Common myeloid progenitor, CD34-positive (primary cell): ENCODE results near the gene COL23A1.

ENCODE experiments used
- CTCF ChIA-PET: fragments of 350-600 bp; sonication (Branson Sonifier 250); formaldehyde crosslinking; loops from one replicate; lab custom pipeline; 2021; ENCODE audit warnings: antibody characterized with exemption; lab: Charles Lee
- POLR2A ChIA-PET: fragments of 350-600 bp; sonication (Branson Sonifier 250); formaldehyde crosslinking; loops from one replicate; lab custom pipeline; 2021; ENCODE audit warnings: antibody characterized with exemption; lab: Charles Lee
- DNase-seq, 3 donors: peaks; one replicate each; pipeline versions ENCODE4 v3.0.0 to v3.0.0-alpha.2; 2013
- H3K27ac ChIP-seq, 2 experiments: 1 replicate in 1 of 2; 2 replicates in 1 of 2; pipeline ENCODE4 v1.7.0; 2013; ENCODE audit warnings: inconsistent platforms in 2 of 2, low read length in 2 of 2, mild to moderate bottlenecking in 2 of 2, low read depth in 1 of 2, moderate library complexity in 1 of 2; ENCODE audit not compliant: severe bottlenecking in 2 of 2, insufficient read depth in 1 of 2, poor library complexity in 1 of 2
- H3K27me3 ChIP-seq, 5 experiments: replicated peaks in 2 of 5; 1 replicate in 3 of 5; 2 replicates in 2 of 5; pipeline versions ENCODE4 v1.6.1 to v1.7.0; 2013; ENCODE audit warnings: low read length in 4 of 5, mild to moderate bottlenecking in 2 of 5, moderate library complexity in 2 of 5, inconsistent platforms in 1 of 5; ENCODE audit not compliant: insufficient read depth in 5 of 5, control insufficient read depth in 4 of 5
- H3K36me3 ChIP-seq, 4 experiments: 1 replicate in 2 of 4; 2 replicates in 2 of 4; pipeline versions ENCODE4 v1.6.1 to v1.7.0; 2013; ENCODE audit warnings: low read length in 3 of 4, control low read depth in 1 of 4, mild to moderate bottlenecking in 1 of 4; ENCODE audit not compliant: control insufficient read depth in 4 of 4, insufficient read depth in 4 of 4
- H3K4me1 ChIP-seq, 4 experiments: 1 replicate in 3 of 4; 2 replicates in 1 of 4; pipeline versions ENCODE4 v1.6.1 to v1.7.1; 2013; ENCODE audit warnings: low read length in 3 of 4, mild to moderate bottlenecking in 3 of 4, control low read depth in 1 of 4, inconsistent platforms in 1 of 4, moderate library complexity in 1 of 4; ENCODE audit not compliant: control insufficient read depth in 4 of 4, insufficient read depth in 4 of 4; ENCODE audit errors: control extremely low read depth in 1 of 4
- H3K4me3 ChIP-seq, 7 experiments: 1 replicate in 4 of 7; 2 replicates in 3 of 7; pipeline versions ENCODE4 v1.5.1 to v1.7.0; 2013; ENCODE audit warnings: mild to moderate bottlenecking in 7 of 7, low read length in 6 of 7, moderate library complexity in 6 of 7, inconsistent platforms in 2 of 7, low read depth in 2 of 7, control low read depth in 1 of 7; ENCODE audit not compliant: insufficient read depth in 4 of 7, control insufficient read depth in 1 of 7; ENCODE audit errors: extremely low read depth in 1 of 7
- H3K9me3 ChIP-seq, 5 experiments: 1 replicate in 4 of 5; 2 replicates in 1 of 5; pipeline versions ENCODE4 v1.6.1 to v1.7.1; 2013; ENCODE audit warnings: low read length in 4 of 5, mild to moderate bottlenecking in 2 of 5, inconsistent platforms in 1 of 5, low read depth in 1 of 5, moderate library complexity in 1 of 5; ENCODE audit not compliant: control insufficient read depth in 4 of 5, insufficient read depth in 2 of 5; ENCODE audit errors: control extremely low read depth in 1 of 5
- WGBS: methylation state at CpG from one replicate; pipeline ENCODE4 v1.1.5; 2013; ENCODE audit not compliant: insufficient coverage; 5-methylcytosine and 5-hydroxymethylcytosine counted together

COL23A1 gene

DNA sequence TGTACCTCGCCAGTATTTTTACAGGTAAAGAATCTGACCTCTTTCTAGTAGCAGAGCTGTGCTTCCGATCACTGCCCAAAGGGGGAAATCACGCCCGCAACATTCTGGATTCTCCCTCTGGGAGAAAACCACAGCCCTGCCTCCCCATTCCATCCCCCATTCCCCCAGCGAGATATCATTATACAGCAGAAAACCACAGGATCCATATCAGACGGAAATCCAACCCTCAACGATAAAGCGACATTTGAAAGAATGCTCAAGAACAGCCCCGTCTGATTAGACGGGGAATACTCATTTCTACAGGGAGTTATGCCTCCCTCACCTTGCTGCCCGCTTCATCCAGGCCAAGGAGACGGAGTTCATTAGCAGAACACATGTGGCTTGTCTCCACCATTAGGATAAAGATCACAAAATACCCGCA, 172.8 kb downstream of the COL23A1 start:
- Histone ChIP-seq H3K27ac (no peak overlapping the region), H3K27me3 (peaks cover 0 to 9% (median 3%) of the 10 kb centered on the region in 5 experiments), H3K36me3 (no peaks in the 10 kb centered on the region), H3K9me3 (no peaks in the 10 kb centered on the region), H3K4me3 (peak overlapping the region in 1 of 7 experiments; percentile 61), H3K4me1 (peaks cover 0 to 17% (median 13%) of the 10 kb centered on the region in 4 experiments)
- ChIA-PET POLR2A (no interaction called here), CTCF (interaction anchor here (1.0 to 1.4 kb wide), 2 partner anchors 44 to 134 kb away, joined by 3 read pairs; no protein-coding TSS in a partner anchor)
- WGBS, result 7% methylated on average over 13 of the region's 13 CpGs
- peak; percentile 63 to 73 (median 68) for DNase-seq

DNA sequence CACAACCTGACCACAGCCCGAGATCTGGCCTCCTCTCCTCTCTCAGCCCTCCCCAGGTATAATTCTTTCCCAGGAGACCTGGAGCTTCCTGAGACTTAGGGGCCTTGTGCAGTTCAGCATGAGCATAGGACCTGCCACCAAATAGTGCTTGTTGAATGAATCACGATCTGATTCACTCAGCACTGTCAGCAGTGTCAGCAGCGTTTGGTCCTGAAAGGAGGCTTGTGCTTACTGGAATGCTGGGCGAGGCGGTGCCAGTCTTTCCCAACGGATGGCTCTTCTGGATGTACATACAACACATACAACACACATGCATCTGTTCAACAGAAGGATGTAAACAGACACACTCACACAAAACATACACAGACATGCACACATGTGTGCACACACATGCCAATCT, 173.3 kb downstream of the COL23A1 start:
- Histone ChIP-seq H3K4me1 (peaks cover 0 to 17% (median 13%) of the 10 kb centered on the region in 4 experiments), H3K4me3 (peak overlapping the region in 1 of 7 experiments; percentile 61), H3K27me3 (peaks cover 0 to 9% (median 3%) of the 10 kb centered on the region in 5 experiments), H3K9me3 (no peaks in the 10 kb centered on the region), H3K36me3 (no peaks in the 10 kb centered on the region), H3K27ac (no peak overlapping the region)
- CTCF ChIA-PET, result interaction anchor here (1.0 to 1.4 kb wide), 3 partner anchors 12 to 133 kb away, joined by 3 to 4 read pairs (median 3); no protein-coding TSS in a partner anchor
- POLR2A ChIA-PET, result no interaction called here
- peak in 1 of 3 donors; percentile 7 for DNase-seq
- 44% methylated on average over 3 of the region's 6 CpGs for WGBS

DNA sequence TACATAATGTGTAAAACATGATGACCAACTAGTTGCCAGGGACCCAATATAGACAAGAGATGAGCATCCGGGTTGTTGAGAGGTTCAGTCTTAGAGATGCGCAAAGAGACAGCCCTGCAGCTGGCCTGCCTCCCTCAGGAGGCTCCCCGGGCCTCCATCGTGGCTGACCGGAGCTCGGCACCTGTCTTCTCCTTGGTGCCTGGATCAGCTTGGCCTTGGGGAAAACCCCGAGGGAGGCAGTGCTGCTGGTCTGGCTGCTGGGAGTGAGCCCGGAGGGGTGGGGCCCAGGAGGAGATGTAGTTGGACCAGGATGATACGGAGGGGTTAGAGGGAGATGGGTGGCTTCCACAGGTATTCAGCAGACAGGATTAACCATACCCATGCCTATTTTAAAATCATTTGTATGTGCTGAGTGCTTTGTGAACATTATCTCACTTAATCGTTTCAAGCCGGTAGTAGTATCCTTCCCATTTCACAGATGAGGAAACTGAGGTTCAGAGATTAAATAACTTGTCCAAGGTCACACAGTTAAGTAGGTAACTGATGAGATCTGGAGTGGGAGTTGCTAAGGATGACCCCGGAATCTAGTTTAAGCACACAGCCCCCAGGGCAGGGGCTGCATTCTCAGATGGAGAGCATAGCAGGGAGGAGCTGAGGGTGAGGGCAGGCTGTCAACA, 173.8 kb downstream of the COL23A1 start:
- POLR2A ChIA-PET, result no interaction called here
- Histone ChIP-seq H3K4me1 (peaks cover 0 to 17% (median 13%) of the 10 kb centered on the region in 4 experiments), H3K27ac (no peak overlapping the region), H3K4me3 (no peak overlapping the region), H3K36me3 (no peaks in the 10 kb centered on the region), H3K9me3 (no peaks in the 10 kb centered on the region), H3K27me3 (peaks cover 0 to 9% (median 3%) of the 10 kb centered on the region in 5 experiments)
- CTCF ChIA-PET, result interaction anchor here (1.0 to 1.2 kb wide), 2 partner anchors 12 to 133 kb away, joined by 3 to 4 read pairs; no protein-coding TSS in a partner anchor
- WGBS, result 100% methylated on average over 5 of the region's 12 CpGs
- no peak for DNase-seq

DNA sequence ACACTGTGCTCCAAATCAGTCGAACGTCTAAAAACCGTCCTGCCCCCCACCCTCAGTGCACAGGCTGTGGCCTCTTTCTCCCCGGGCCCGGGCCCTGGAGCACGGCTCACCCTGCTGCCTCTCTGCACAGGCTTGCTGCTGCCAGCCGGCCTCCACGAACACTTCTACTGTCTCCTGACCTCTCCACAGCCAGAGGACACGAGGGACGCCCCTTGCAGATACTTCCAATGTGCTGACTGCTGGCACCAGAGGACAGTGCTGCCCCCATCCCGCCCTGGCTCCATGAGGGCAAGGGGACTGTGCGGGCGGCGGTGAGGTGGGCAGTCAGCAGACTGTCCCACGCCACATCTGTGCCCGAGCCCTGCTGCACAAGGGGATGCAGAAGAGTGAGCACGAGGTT, 174.8 kb downstream of the COL23A1 start:
- peaks cover 0 to 9% (median 3%) of the 10 kb centered on the region in 5 experiments for H3K27me3 ChIP-seq
- no peaks in the 10 kb centered on the region for H3K36me3 ChIP-seq
- POLR2A ChIA-PET, result no interaction called here
- H3K27ac ChIP-seq, result no peak overlapping the region
- WGBS, result 94% methylated on average over 15 of the region's 17 CpGs
- H3K9me3 ChIP-seq, result no peaks in the 10 kb centered on the region
- no peak for DNase-seq
- CTCF ChIA-PET, result no interaction called here
- H3K4me1 ChIP-seq, result peaks cover 0 to 17% (median 13%) of the 10 kb centered on the region in 4 experiments
- no peak overlapping the region for H3K4me3 ChIP-seq

DNA sequence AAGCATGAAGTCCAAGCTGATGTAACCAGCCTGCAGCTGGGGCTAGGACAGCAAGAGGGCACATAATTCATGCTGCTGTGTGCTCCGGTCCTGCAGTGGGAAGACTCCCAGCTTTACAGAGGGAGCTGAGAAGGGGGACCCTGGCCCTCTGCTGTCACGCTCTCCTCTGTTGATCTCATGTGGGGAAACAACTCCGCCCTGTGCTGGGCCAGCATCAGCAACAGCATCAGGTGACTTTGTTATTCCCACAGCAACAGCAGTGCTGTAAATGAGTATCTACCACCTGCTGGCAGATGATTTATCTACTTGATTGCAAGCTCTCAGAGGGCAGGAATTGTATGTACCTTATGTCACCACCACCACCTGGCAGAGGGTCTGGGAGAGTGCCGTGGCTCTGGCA, 176.2 kb downstream of the COL23A1 start:
- Histone ChIP-seq H3K27me3 (peaks cover 0 to 7% (median 3%) of the 10 kb centered on the region in 5 experiments), H3K36me3 (no peaks in the 10 kb centered on the region), H3K4me1 (peaks cover 0 to 17% (median 13%) of the 10 kb centered on the region in 4 experiments), H3K9me3 (peaks cover 0 to 2% (median 0%) of the 10 kb centered on the region in 5 experiments), H3K4me3 (no peak overlapping the region), H3K27ac (no peak overlapping the region)
- ChIA-PET CTCF (no interaction called here), POLR2A (no interaction called here)
- DNase-seq, result no peak
- 76% methylated on average over 3 of the region's 4 CpGs for WGBS

DNA sequence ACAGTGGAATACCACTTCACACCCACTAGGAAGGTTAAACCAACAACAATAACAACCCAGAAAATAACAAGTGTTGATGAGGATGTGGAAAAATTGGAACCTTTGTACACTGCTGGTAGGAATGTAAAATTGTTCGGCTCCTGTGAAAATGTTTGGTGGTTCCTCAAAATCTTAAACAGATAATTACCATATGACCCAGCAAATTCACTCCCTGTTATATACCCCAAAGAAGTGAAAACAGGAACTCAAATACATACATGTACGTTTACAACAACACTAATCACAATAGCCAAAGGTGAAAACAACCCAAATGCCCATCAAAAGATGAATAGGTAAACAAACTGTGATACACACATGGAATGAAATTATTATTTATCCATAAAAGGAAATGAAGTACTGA, 179.1 kb downstream of the COL23A1 start:
- H3K9me3 ChIP-seq, result peaks cover 0 to 18% (median 5%) of the 10 kb centered on the region in 5 experiments
- H3K27ac ChIP-seq, result no peak overlapping the region
- WGBS, result no CpG with 5 or more reads among the region's 2 CpGs
- H3K27me3 ChIP-seq, result peaks cover 0 to 6% (median 3%) of the 10 kb centered on the region in 5 experiments
- CTCF ChIA-PET, result no interaction called here
- POLR2A ChIA-PET, result no interaction called here
- H3K4me3 ChIP-seq, result no peak overlapping the region
- peak in 2 of 3 donors; percentile 23 to 29 for DNase-seq
- no peaks in the 10 kb centered on the region for H3K4me1 ChIP-seq
- no peaks in the 10 kb centered on the region for H3K36me3 ChIP-seq

- Histone ChIP-seq H3K4me3 (no peak overlapping the region), H3K9me3 (peaks cover 0 to 18% (median 5%) of the 10 kb centered on the region in 5 experiments), H3K36me3 (no peaks in the 10 kb centered on the region), H3K27me3 (peaks cover 0 to 2% (median 0%) of the 10 kb centered on the region in 5 experiments), H3K4me1 (no peaks in the 10 kb centered on the region), H3K27ac (no peak overlapping the region)
- CTCF ChIA-PET, result no interaction called here
- DNase-seq, result no peak
- POLR2A ChIA-PET, result no interaction called here
- 100% methylated on average over 1 of the region's 2 CpGs for WGBS
These were observed 182.5 kb downstream of the COL23A1 start for GRCh38 chr5:178407646-178408045.
